T-helper 2 cell treated with Interferon-gamma antibody and Interleukin-4, amounts not matched to agents 5 μg/mL and 100 μg/mL, for 36 hours (primary cell): Measurements from ENCODE around the gene RFPL1.

Experiments
- DNase-seq: peaks from one replicate; pipeline ENCODE4 v3.0.0; 2021; ENCODE audit warnings: low spot score
- H3K27ac Mint-ChIP-seq: one replicate; pipeline ENCODE4 v1.8.0; 2021; ENCODE audit warnings: mild to moderate bottlenecking, mixed read lengths
- H3K27me3 Mint-ChIP-seq: one replicate; pipeline ENCODE4 v1.8.0; 2021; ENCODE audit warnings: low read depth, mixed read lengths
- H3K36me3 Mint-ChIP-seq: one replicate; pipeline ENCODE4 v1.8.0; 2021; ENCODE audit warnings: low read depth, mixed read lengths
- H3K4me1 Mint-ChIP-seq: one replicate; pipeline ENCODE4 v1.8.0; 2021; ENCODE audit warnings: low read depth, mixed read lengths
- H3K4me3 Mint-ChIP-seq: one replicate; pipeline ENCODE4 v1.8.0; 2022; ENCODE audit warnings: mild to moderate bottlenecking, moderate library complexity, mixed read lengths
- H3K9me3 Mint-ChIP-seq: one replicate; pipeline ENCODE4 v1.8.0; 2021; ENCODE audit warnings: mixed read lengths

The RFPL1 gene

GRCh38 chr22:29477723-29478318 lies 39.4 kb downstream of the RFPL1 start:
- Mint-ChIP-seq H3K27ac (no peak overlapping the region), H3K27me3 (peaks cover 38% of the 10 kb centered on the region), H3K9me3 (no peaks in the 10 kb centered on the region), H3K4me1 (peaks cover 12% of the 10 kb centered on the region), H3K4me3 (no peak overlapping the region), H3K36me3 (peaks cover 1% of the 10 kb centered on the region)
- no peak for DNase-seq

- peaks cover 38% of the 10 kb centered on the region for H3K27me3 Mint-ChIP-seq
- H3K36me3 Mint-ChIP-seq, result peaks cover 1% of the 10 kb centered on the region
- H3K9me3 Mint-ChIP-seq, result no peaks in the 10 kb centered on the region
- H3K4me1 Mint-ChIP-seq, result peaks cover 12% of the 10 kb centered on the region
- no peak overlapping the region for H3K27ac Mint-ChIP-seq
- H3K4me3 Mint-ChIP-seq, result peak overlapping the region; percentile 28
- DNase-seq, result no peak
These were observed 40.2 kb downstream of the RFPL1 start for GRCh38 chr22:29478326-29479276.

- DNase-seq, result no peak
- no peaks in the 10 kb centered on the region for H3K9me3 Mint-ChIP-seq
- peaks cover 38% of the 10 kb centered on the region for H3K27me3 Mint-ChIP-seq
- H3K27ac Mint-ChIP-seq, result no peak within 1 kb of the TSS
- peaks cover 12% of the 10 kb centered on the region for H3K4me1 Mint-ChIP-seq
- peak within 1 kb of the TSS; percentile 65 for H3K4me3 Mint-ChIP-seq
- H3K36me3 Mint-ChIP-seq, result peaks cover 1% of the 10 kb centered on the region
These were observed 41.3 kb downstream of the RFPL1 start, which contains the start of gene NEFH for GRCh38 chr22:29479417-29480261. Gene NEFH, plus strand, starts transcription at chr22:29480218. Its CDS starts 45 bp downstream, at chr22:29480263.

GRCh38 chr22:29480262-29480511 lies 41.8 kb downstream of the RFPL1 start:
- Mint-ChIP-seq H3K9me3 (no peaks in the 10 kb centered on the region), H3K4me1 (peaks cover 12% of the 10 kb centered on the region), H3K36me3 (peaks cover 1% of the 10 kb centered on the region), H3K27ac (no peak overlapping the region), H3K4me3 (no peak overlapping the region), H3K27me3 (peaks cover 38% of the 10 kb centered on the region)
- DNase-seq, result no peak

- no peaks in the 10 kb centered on the region for H3K9me3 Mint-ChIP-seq
- peak; percentile 59 for DNase-seq
- H3K27me3 Mint-ChIP-seq, result peaks cover 38% of the 10 kb centered on the region
- peak overlapping the region; percentile 65 for H3K4me3 Mint-ChIP-seq
- H3K36me3 Mint-ChIP-seq, result peaks cover 1% of the 10 kb centered on the region
- H3K27ac Mint-ChIP-seq, result no peak overlapping the region
- H3K4me1 Mint-ChIP-seq, result peaks cover 12% of the 10 kb centered on the region
These were observed 42.3 kb downstream of the RFPL1 start for GRCh38 chr22:29480512-29481264.

- peaks cover 12% of the 10 kb centered on the region for H3K4me1 Mint-ChIP-seq
- peak overlapping the region; percentile 65 for H3K4me3 Mint-ChIP-seq
- peaks cover 38% of the 10 kb centered on the region for H3K27me3 Mint-ChIP-seq
- no peaks in the 10 kb centered on the region for H3K9me3 Mint-ChIP-seq
- H3K36me3 Mint-ChIP-seq, result peaks cover 1% of the 10 kb centered on the region
- H3K27ac Mint-ChIP-seq, result peak overlapping the region; percentile 20
- DNase-seq, result no peak
These were observed 43.0 kb downstream of the RFPL1 start for GRCh38 chr22:29481265-29482000.

GRCh38 chr22:29482253-29482652 lies 43.9 kb downstream of the RFPL1 start:
- H3K36me3 Mint-ChIP-seq, result peaks cover 1% of the 10 kb centered on the region
- H3K27me3 Mint-ChIP-seq, result peaks cover 34% of the 10 kb centered on the region
- no peak for DNase-seq
- H3K4me1 Mint-ChIP-seq, result peaks cover 10% of the 10 kb centered on the region
- no peak overlapping the region for H3K4me3 Mint-ChIP-seq
- H3K27ac Mint-ChIP-seq, result no peak overlapping the region
- no peaks in the 10 kb centered on the region for H3K9me3 Mint-ChIP-seq

- Mint-ChIP-seq H3K4me1 (peaks cover 10% of the 10 kb centered on the region), H3K9me3 (no peaks in the 10 kb centered on the region), H3K4me3 (no peak overlapping the region), H3K27me3 (peaks cover 32% of the 10 kb centered on the region), H3K36me3 (peaks cover 1% of the 10 kb centered on the region), H3K27ac (no peak overlapping the region)
- no peak for DNase-seq
These were observed 44.3 kb downstream of the RFPL1 start for GRCh38 chr22:29482726-29483125.

GRCh38 chr22:29483254-29483653 lies 44.9 kb downstream of the RFPL1 start:
- H3K27ac Mint-ChIP-seq, result no peak overlapping the region
- peaks cover 1% of the 10 kb centered on the region for H3K36me3 Mint-ChIP-seq
- no peak overlapping the region for H3K4me3 Mint-ChIP-seq
- H3K9me3 Mint-ChIP-seq, result no peaks in the 10 kb centered on the region
- peaks cover 10% of the 10 kb centered on the region for H3K4me1 Mint-ChIP-seq
- no peak for DNase-seq
- H3K27me3 Mint-ChIP-seq, result peaks cover 27% of the 10 kb centered on the region

GRCh38 chr22:29484642-29485041 lies 46.3 kb downstream of the RFPL1 start:
- Mint-ChIP-seq H3K36me3 (peaks cover 1% of the 10 kb centered on the region), H3K4me3 (no peak overlapping the region), H3K27me3 (peaks cover 13% of the 10 kb centered on the region), H3K27ac (no peak overlapping the region), H3K4me1 (peaks cover 5% of the 10 kb centered on the region), H3K9me3 (no peaks in the 10 kb centered on the region)
- no peak for DNase-seq

GRCh38 chr22:29485448-29485847 lies 47.1 kb downstream of the RFPL1 start:
- no peak overlapping the region for H3K4me3 Mint-ChIP-seq
- DNase-seq, result no peak
- no peak overlapping the region for H3K27ac Mint-ChIP-seq
- peaks cover 11% of the 10 kb centered on the region for H3K27me3 Mint-ChIP-seq
- H3K9me3 Mint-ChIP-seq, result no peaks in the 10 kb centered on the region
- H3K36me3 Mint-ChIP-seq, result peaks cover 1% of the 10 kb centered on the region
- peaks cover 4% of the 10 kb centered on the region for H3K4me1 Mint-ChIP-seq

GRCh38 chr22:29487426-29487986 lies 49.1 kb downstream of the RFPL1 start:
- Mint-ChIP-seq H3K4me1 (no peaks in the 10 kb centered on the region), H3K4me3 (no peak overlapping the region), H3K9me3 (no peaks in the 10 kb centered on the region), H3K27ac (no peak overlapping the region), H3K36me3 (no peaks in the 10 kb centered on the region), H3K27me3 (no peaks in the 10 kb centered on the region)
- DNase-seq, result no peak
